MG63 (cell line): ENCODE results near the gene ATP5PF. TPM values are rescaled to one million over a fixed set of nuclear protein-coding genes. Genes with fewer than 3 reads are reported as not detected.
"Not testable (repeated sequence)": the region's sequence is repeated elsewhere in the genome, so short reads cannot be mapped to it uniquely, and the experiment has no call there.

Experiments
- DNase-seq: peaks from one replicate; pipeline ENCODE4 v3.0.0-alpha.2; 2020
- H3K27me3 ChIP-seq: fragments of 250-450 bp; sonication (Bioruptor Pico); 2 replicates; pipeline ENCODE4 v1.5.1; 2020; ENCODE audit warnings: mild to moderate bottlenecking, moderate library complexity
- H3K36me3 ChIP-seq: fragments of 250-450 bp; sonication (Bioruptor Pico); 2 replicates; pipeline ENCODE4 v1.5.1; 2020; ENCODE audit warnings: mild to moderate bottlenecking, moderate library complexity
- H3K4me3 ChIP-seq: fragments of 250-450 bp; sonication (Bioruptor Pico); 2 replicates; pipeline ENCODE4 v1.5.1; 2020; ENCODE audit warnings: mild to moderate bottlenecking, moderate library complexity
- H3K9me3 ChIP-seq: fragments of 250-450 bp; sonication (Bioruptor Pico); 2 replicates; pipeline ENCODE4 v1.5.1; 2020; ENCODE audit warnings: mild to moderate bottlenecking, moderate library complexity
- total RNA-seq: library from RNA; depleted of rRNA; stranded (reverse); fragments of >200 nt; shearing (Covaris generic); gene quantifications from 2 replicates; pipeline ENCODE4 v1.2.3, GENCODE V29; 2014; ENCODE audit warnings: low replicate concordance; rRNA removed

Gene ATP5PF
- total RNA-seq = 105 and 153 TPM in 2 replicates

DNA sequence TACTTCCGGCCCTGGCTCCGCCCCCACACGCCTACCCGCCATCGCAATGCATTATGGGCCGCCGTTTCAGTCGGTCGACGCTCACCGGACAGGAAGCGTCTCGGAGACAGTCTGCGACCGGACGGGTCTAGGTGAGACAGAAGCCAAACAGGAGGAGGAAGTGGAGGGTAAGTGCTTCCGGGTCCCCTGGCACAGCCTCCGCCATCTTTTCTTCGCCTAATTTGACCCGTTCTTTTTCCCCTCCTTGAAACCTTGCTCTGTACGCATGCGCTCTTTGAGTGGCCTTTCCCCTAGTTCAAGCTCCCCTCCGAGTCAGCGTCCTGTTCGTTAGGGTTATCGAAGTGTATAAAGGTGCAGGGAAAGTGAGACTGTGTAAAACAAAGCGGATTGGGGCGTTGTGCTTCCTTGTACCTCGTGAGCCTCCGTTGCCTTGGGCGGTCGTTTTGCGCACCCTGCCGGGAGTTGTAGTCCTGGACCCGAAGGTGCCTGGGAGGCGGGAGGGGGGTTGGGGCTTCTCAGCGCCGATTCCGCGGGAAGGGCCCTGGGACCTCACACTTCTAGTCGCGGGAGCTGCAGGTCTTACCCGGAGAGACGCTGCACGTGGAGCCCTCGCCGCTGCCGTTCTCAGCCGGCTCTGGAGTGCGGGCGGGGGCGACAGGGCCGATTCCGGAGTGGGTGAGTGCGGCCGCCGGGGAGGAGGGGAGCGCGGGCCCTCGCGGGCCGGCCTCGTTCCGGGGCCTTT is at the start of gene ATP5PF, which contains the start of gene GABPA:
TSS of gene ATP5PF (minus strand) at position 1 of the 742 bp plus-strand sequence. CDS start 5,110 bp downstream, outside the sequence.
TSS of gene GABPA (plus strand) at position 69 of the 742 bp plus-strand sequence. CDS start 6,627 bp downstream, outside the sequence.
- Histone ChIP-seq H3K36me3 (peaks cover 17% of the 10 kb centered on the region), H3K27me3 (no peaks in the 10 kb centered on the region), H3K9me3 (no peaks in the 10 kb centered on the region), H3K4me3 (peak within 1 kb of the TSS; percentile 84)
- DNase-seq = peak; percentile 96

DNA sequence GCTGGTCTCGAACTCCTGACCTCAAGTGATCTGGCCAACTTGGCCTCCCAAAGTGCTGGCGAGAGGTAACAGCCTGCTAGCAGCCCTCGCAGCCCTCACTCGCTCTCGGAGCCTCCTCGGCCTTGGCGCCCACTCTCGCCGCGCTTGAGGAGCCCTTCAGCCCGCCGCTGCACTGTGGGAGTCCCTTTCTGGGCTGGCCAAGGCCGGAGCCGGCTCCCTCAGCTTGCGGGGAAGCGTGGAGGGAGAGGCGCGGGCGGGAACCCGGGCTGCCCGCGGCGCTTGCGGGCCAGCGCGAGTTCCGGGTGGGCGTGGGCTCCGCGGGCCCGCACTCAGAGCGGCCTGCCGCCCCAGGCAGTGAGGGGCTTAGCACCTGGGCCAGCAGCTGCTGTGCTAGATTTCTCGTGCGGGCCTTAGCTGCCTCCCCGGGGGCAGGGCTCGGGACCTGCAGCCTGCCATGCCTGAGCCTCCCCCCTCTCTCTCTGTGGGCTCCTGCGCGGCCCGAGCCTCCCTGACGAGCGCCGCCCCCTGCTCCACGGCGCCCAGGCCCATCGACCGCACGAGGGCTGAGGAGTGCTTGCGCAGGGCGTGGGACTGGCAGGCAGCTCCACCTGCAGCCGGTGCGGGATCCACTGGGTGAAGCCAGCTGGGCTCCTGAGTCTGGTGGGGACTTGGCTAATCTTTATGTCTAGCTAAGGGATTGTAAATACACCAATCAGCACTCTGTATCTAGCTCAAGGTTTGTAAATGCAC is 43.6 kb upstream of the ATP5PF start:
- not testable (repeated sequence) for DNase-seq, H3K4me3 ChIP-seq, H3K27me3 ChIP-seq, H3K9me3 ChIP-seq, H3K36me3 ChIP-seq

- no peak for DNase-seq
- H3K27me3 ChIP-seq = no peaks in the 10 kb centered on the region
- H3K9me3 ChIP-seq = no peaks in the 10 kb centered on the region
- no peaks in the 10 kb centered on the region for H3K36me3 ChIP-seq
- no peak overlapping the region for H3K4me3 ChIP-seq
Observed at GRCh38 chr21:25776440-25776839, 41.7 kb upstream of the ATP5PF start.

- DNase-seq = no peak
- Histone ChIP-seq H3K36me3 (no peaks in the 10 kb centered on the region), H3K4me3 (no peak overlapping the region), H3K9me3 (no peaks in the 10 kb centered on the region), H3K27me3 (no peaks in the 10 kb centered on the region)
Observed at GRCh38 chr21:25772686-25773085, 38.0 kb upstream of the ATP5PF start.

- no peaks in the 10 kb centered on the region for H3K27me3 ChIP-seq
- H3K4me3 ChIP-seq = no peak overlapping the region
- peaks cover 13% of the 10 kb centered on the region for H3K36me3 ChIP-seq
- DNase-seq = no peak
- H3K9me3 ChIP-seq = no peaks in the 10 kb centered on the region
Observed at GRCh38 chr21:25767921-25768320, 33.2 kb upstream of the ATP5PF start.

DNA sequence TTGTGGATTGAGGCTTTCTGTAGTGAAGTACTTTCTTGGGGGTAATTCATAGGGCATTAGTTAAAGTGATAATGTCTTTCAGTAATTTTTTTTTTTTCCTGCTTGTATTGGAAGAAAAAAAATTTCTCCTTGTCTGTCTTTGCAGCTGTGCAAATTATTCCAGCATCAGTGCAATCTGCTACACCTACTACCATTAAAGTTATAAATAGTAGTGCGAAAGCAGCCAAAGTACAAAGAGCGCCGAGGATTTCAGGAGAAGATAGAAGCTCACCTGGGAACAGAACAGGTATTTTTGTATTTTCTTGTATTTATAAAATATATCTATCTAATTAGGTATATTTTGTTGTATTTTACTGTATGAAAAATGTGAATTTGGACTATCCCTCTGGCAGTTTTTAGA is 29.4 kb upstream of the ATP5PF start:
- Histone ChIP-seq H3K36me3 (peaks cover 32% of the 10 kb centered on the region), H3K27me3 (no peaks in the 10 kb centered on the region), H3K4me3 (no peak overlapping the region), H3K9me3 (no peaks in the 10 kb centered on the region)
- no peak for DNase-seq

DNA sequence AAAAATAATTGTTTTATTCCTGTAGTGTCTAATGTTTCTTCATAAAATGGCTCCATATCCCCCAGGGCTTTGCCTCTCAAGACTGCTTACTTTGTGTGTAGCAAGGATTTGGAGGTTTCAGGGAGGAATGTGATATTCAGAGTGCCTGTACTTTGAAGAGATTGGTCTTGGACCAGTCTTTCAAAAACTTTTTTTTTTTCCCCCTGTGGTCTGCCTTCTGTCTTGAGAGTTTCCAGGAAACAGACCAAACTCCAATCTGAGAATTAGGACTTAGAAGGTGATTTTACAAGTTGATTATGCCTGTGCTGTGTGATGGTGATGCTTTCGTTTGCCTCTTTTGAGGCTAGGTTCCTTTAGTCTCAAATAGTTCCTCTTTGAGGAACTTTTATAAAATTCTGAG is 26.0 kb upstream of the ATP5PF start:
- no peaks in the 10 kb centered on the region for H3K27me3 ChIP-seq
- H3K4me3 ChIP-seq = no peak overlapping the region
- H3K36me3 ChIP-seq = peaks cover 43% of the 10 kb centered on the region
- no peak for DNase-seq
- H3K9me3 ChIP-seq = no peaks in the 10 kb centered on the region

DNA sequence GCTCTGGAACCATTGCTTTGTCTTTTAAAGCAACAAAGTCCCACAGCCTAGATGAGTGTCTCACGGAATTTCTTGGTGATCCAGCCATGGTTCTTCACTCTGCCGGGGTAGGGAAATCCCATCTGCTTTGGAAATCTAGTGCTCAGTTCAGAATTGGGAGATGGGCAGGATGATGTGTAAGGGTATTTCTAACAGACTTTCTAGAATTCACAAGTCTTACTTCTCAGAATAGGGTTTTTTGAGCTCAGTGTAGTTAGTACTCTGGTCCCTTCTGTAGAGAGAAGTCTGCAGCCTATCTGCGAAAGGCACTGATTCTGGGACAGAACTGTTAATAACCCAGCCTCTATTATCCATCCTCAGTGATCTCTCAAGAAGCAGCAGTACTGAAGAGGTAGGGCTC is 25.4 kb upstream of the ATP5PF start:
- Histone ChIP-seq H3K27me3 (no peaks in the 10 kb centered on the region), H3K4me3 (no peak overlapping the region), H3K9me3 (no peaks in the 10 kb centered on the region), H3K36me3 (peaks cover 40% of the 10 kb centered on the region)
- DNase-seq = no peak

DNA sequence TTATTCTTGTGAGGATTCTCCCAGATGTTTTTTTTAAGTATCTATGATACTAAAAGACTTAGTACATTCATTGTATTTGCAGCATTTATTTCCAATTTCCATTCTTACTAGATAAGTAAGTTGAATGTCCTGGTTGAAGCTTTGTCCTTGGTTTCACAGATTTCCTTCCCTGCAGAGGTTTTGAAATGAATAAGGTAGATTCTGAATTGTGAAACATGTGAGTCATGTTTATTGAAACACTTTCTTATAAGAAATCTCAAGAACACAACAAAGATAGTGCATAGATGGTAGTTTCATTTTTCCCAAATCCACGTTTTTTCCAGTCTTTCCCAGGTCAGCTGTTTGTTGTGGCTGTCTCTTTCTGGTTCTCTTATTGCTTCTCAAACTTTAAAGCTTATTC is 24.9 kb upstream of the ATP5PF start:
- Histone ChIP-seq H3K9me3 (no peaks in the 10 kb centered on the region), H3K36me3 (peaks cover 38% of the 10 kb centered on the region), H3K27me3 (no peaks in the 10 kb centered on the region), H3K4me3 (no peak overlapping the region)
- DNase-seq = no peak

DNA sequence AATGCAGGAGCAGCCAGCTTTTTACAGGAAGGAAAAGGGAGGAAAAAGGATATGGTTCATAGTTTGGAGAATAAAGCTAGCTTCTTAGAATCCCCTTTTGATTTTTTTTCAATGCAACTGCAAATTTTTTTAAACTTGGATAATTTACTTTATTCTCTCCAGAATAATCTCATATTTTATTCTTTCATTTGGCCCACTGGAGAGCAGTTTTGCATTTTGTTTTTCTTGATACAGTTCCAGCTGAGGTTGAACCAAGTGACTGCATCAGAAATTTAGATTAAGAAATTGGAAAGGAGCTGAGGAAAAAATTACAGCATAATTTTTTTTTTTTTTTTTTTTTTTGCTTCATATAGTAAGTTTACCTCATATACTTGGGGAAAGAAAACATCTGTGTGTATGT is 22.8 kb upstream of the ATP5PF start:
- Histone ChIP-seq H3K36me3 (peaks cover 35% of the 10 kb centered on the region), H3K4me3 (no peak overlapping the region), H3K27me3 (no peaks in the 10 kb centered on the region), H3K9me3 (no peaks in the 10 kb centered on the region)
- DNase-seq = no peak

DNA sequence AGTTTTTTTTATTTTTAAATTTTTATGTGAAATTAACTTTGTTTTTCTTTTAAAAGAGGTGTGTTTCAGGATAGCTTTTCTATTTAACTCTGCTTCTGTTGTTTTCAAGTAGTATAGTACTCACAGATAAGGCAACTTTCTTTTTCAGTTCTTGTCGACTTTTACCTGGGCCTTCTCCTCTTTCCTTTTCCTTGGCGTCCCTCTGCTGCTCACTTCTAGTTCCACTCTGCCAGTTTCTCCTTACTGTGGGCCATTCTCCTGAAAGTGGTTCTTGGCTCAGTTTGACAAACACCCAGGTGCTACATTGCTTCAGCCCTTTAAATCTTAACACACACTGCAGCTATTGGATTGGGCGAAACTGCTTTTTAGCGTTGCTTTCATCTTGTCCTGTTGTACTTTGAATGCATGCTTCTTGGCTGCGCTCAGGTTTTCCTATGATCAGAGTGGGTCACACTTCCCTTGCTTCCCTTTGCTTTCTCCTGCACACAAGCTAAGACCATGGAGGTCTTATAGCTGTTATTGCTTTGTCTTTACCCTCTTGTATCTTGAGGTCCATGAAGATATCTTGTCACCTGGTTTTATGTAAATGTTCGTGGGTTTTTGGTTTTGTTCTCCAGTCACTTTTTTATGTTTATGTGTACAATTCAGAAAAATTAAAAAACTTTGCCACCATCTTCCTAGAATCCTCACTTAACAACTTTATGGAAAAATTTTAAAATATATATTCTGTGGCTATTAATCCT is 21.7 kb upstream of the ATP5PF start:
- Histone ChIP-seq H3K4me3 (no peak overlapping the region; the same call in 1 of the 2 replicates), H3K27me3 (no peaks in the 10 kb centered on the region), H3K9me3 (no peaks in the 10 kb centered on the region), H3K36me3 (peaks cover 42% of the 10 kb centered on the region)
- no peak for DNase-seq

- no peak for DNase-seq
- no peaks in the 10 kb centered on the region for H3K27me3 ChIP-seq
- H3K9me3 ChIP-seq = no peaks in the 10 kb centered on the region
- peaks cover 19% of the 10 kb centered on the region for H3K36me3 ChIP-seq
- no peak overlapping the region for H3K4me3 ChIP-seq
Observed at GRCh38 chr21:25752416-25752815, 17.7 kb upstream of the ATP5PF start.

GRCh38 chr21:25750085-25750484 is 15.4 kb upstream of the ATP5PF start:
- H3K4me3 ChIP-seq = no peak overlapping the region
- H3K9me3 ChIP-seq = no peaks in the 10 kb centered on the region
- peaks cover 27% of the 10 kb centered on the region for H3K36me3 ChIP-seq
- no peaks in the 10 kb centered on the region for H3K27me3 ChIP-seq
- DNase-seq = no peak

DNA sequence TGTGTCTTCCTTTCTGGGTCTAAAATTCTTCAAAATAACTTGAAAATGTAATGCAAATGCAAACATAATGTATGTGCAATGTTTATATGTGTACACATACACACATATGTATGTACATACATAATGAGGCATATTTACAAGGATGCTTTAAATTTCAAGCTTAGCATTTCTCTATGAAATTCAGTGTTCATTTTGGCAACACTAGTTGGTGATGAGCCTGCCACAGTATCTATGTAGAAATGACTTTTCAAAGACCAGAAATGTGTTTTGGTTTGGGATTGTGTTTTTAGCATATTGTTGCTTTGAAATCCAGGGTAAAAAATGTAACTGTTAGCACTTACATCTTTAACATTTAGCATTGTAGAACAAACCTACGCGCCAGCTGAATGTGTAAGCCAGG is 10.2 kb upstream of the ATP5PF start:
- Histone ChIP-seq H3K27me3 (no peaks in the 10 kb centered on the region), H3K9me3 (no peaks in the 10 kb centered on the region)

GRCh38 chr21:25742900-25743299 is 8.2 kb upstream of the ATP5PF start:
- no peaks in the 10 kb centered on the region for H3K9me3 ChIP-seq
- peaks cover 11% of the 10 kb centered on the region for H3K36me3 ChIP-seq
- DNase-seq = no peak
- no peak overlapping the region for H3K4me3 ChIP-seq
- no peaks in the 10 kb centered on the region for H3K27me3 ChIP-seq

More for the DNA sequence above, 10.2 kb upstream of the ATP5PF start:
- H3K36me3 ChIP-seq = peaks cover 13% of the 10 kb centered on the region
- DNase-seq = no peak
- H3K4me3 ChIP-seq = no peak overlapping the region

DNA sequence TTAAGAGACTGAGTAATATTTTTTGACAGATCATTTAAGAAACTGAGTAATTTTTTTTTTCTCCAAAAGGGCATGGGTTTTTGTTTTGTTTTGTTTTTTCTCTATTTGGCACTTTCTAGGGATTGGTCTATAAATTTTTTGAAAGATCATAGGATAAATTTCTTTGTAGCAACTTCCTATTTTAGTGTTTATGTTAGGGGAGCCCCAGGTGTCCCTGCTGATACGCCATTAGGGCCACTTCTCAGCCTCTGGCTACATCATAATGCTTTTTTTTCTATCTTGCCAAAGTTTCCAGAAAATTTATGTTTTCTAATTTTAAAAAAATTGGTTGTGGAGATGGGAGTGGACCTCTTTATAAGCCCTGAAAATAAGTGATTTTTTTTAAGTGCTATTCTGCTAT is 2.7 kb upstream of the ATP5PF start:
- no peak overlapping the region for H3K4me3 ChIP-seq
- no peaks in the 10 kb centered on the region for H3K27me3 ChIP-seq
- peaks cover 7% of the 10 kb centered on the region for H3K36me3 ChIP-seq
- H3K9me3 ChIP-seq = no peaks in the 10 kb centered on the region
- no peak for DNase-seq
